IMR-90 (cell line): ENCODE results near the gene KRTAP6-3. TPM values are rescaled to one million over a fixed set of nuclear protein-coding genes. Genes with fewer than 3 reads are reported as not detected.

Source experiments
- ATAC-seq: fragments of 200-7000 bp; cut with Tn5 transposase; 2 replicates; pipeline ENCODE4 v1.9.1; 2020; ENCODE audit warnings: low read depth, mild to moderate bottlenecking, moderate library complexity
- BruUV-seq: library from RNA; stranded (reverse); fragments of 400-500 nt; replicated peaks from 2 replicates; lab custom pipeline; 2021; lab: Mats Ljungman, UMichigan
- CTCF ChIA-PET: fragments of 300-600 bp; formaldehyde crosslinking; extraction: SDS; loops from one replicate; lab custom pipeline; 2021; ENCODE audit warnings: antibody characterized with exemption; lab: Yijun Ruan, JAX
- POLR2A ChIA-PET: fragments of 300-600 bp; sonication (Branson Sonifier 250); formaldehyde crosslinking; loops from one replicate; lab custom pipeline; 2022; ENCODE audit warnings: antibody characterized with exemption; ENCODE audit not compliant: unreplicated experiment; lab: Charles Lee
- DNase-seq: peaks from one replicate; pipeline ENCODE4 v3.0.0; 2013
- H2AFZ ChIP-seq: replicated peaks from 2 replicates; pipeline ENCODE3; 2013; ENCODE audit warnings: low read length, mild to moderate bottlenecking; ENCODE audit not compliant: poor library complexity
- H2AK5ac ChIP-seq: 2 replicates; pipeline ENCODE4 v1.6.1; 2013; ENCODE audit warnings: low read depth, low read length, inconsistent platforms
- H2AK9ac ChIP-seq: replicated peaks from 2 replicates; pipeline ENCODE3; 2013; ENCODE audit warnings: mild to moderate bottlenecking, low read depth, low read length, moderate library complexity; ENCODE audit not compliant: poor library complexity
- H2BK120ac ChIP-seq: 2 replicates; pipeline ENCODE4 v1.6.1; 2013; ENCODE audit warnings: low read depth, low read length, inconsistent platforms
- H2BK15ac ChIP-seq: 3 replicates; pipeline ENCODE4 v1.6.1; 2013; ENCODE audit warnings: low read depth, low read length, inconsistent platforms
- H2BK20ac ChIP-seq: 2 replicates; pipeline ENCODE4 v1.6.1; 2013; ENCODE audit warnings: low read depth, mild to moderate bottlenecking, inconsistent platforms, low read length, moderate library complexity
- H2BK5ac ChIP-seq: 2 replicates; pipeline ENCODE4 v1.6.1; 2013; ENCODE audit warnings: mild to moderate bottlenecking, low read depth, low read length, inconsistent platforms; ENCODE audit not compliant: poor library complexity, severe bottlenecking
- H3K14ac ChIP-seq: replicated peaks from 2 replicates; pipeline ENCODE4 v1.6.1; 2013; ENCODE audit warnings: low read depth, low read length, inconsistent platforms
- H3K18ac ChIP-seq: 2 replicates; pipeline ENCODE4 v1.6.1; 2013; ENCODE audit warnings: low read depth, low read length, control low read depth
- H3K23ac ChIP-seq: 2 replicates; pipeline ENCODE4 v1.6.1; 2013; ENCODE audit warnings: low read depth, low read length, inconsistent platforms
- H3K27ac ChIP-seq: 2 replicates; pipeline ENCODE4 v1.5.1; 2013; ENCODE audit warnings: mild to moderate bottlenecking, control low read depth, low read length; ENCODE audit not compliant: insufficient read depth
- H3K27me3 ChIP-seq: 2 replicates; pipeline ENCODE4 v1.6.1; 2013; ENCODE audit warnings: low read length; ENCODE audit not compliant: control insufficient read depth, insufficient read depth
- H3K36me3 ChIP-seq: 2 replicates; pipeline ENCODE4 v1.6.1; 2013; ENCODE audit warnings: low read length, mixed read lengths; ENCODE audit not compliant: control insufficient read depth, insufficient read depth
- H3K4ac ChIP-seq: 2 replicates; pipeline ENCODE4 v1.6.1; 2013; ENCODE audit warnings: low read depth, low read length, inconsistent platforms
- H3K4me1 ChIP-seq: 2 replicates; pipeline ENCODE4 v1.6.1; 2013; ENCODE audit warnings: low read length, mixed read lengths; ENCODE audit not compliant: control insufficient read depth, insufficient read depth
- H3K4me2 ChIP-seq: 2 replicates; pipeline ENCODE4 v1.6.1; 2013; ENCODE audit warnings: low read depth, mild to moderate bottlenecking, control low read depth, low read length, moderate library complexity
- H3K4me3 ChIP-seq: 2 replicates; pipeline ENCODE4 v1.5.1; 2013; ENCODE audit warnings: low read depth, mild to moderate bottlenecking, control low read depth, low read length, moderate library complexity; ENCODE audit not compliant: insufficient read depth
- H3K56ac ChIP-seq: 2 replicates; pipeline ENCODE4 v1.6.1; 2013; ENCODE audit warnings: low read length, inconsistent platforms; ENCODE audit not compliant: insufficient read depth; ENCODE audit errors: extremely low read depth
- H3K79me1 ChIP-seq, 2 experiments: 2 replicates each; pipeline ENCODE4 v1.6.1; 2013; ENCODE audit warnings: low read length in 2 of 2, inconsistent platforms in 1 of 2, low read depth in 1 of 2
- H3K9ac ChIP-seq: 2 replicates; pipeline ENCODE4 v1.6.1; 2013; ENCODE audit warnings: low read depth, low read length, control low read depth
- H3K9me1 ChIP-seq: 2 replicates; pipeline ENCODE4 v1.6.1; 2013; ENCODE audit warnings: low read length, inconsistent platforms; ENCODE audit not compliant: insufficient read depth
- H3K9me3 ChIP-seq: 2 replicates; pipeline ENCODE4 v1.6.1; 2013; ENCODE audit warnings: low read length; ENCODE audit not compliant: control insufficient read depth, insufficient read depth
- H4K20me1 ChIP-seq: 2 replicates; pipeline ENCODE4 v1.6.1; 2013; ENCODE audit warnings: low read length, inconsistent platforms; ENCODE audit not compliant: insufficient read depth
- H4K5ac ChIP-seq: 2 replicates; pipeline ENCODE4 v1.6.1; 2013; ENCODE audit warnings: mild to moderate bottlenecking, low read depth, low read length, control low read depth
- H4K8ac ChIP-seq, 2 experiments: 2 replicates each; pipeline ENCODE4 v1.6.1; 2013; ENCODE audit warnings: low read depth in 2 of 2, low read length in 2 of 2, control low read depth in 1 of 2, inconsistent platforms in 1 of 2
- H4K91ac ChIP-seq: 2 replicates; pipeline ENCODE4 v1.6.1; 2013; ENCODE audit warnings: low read depth, low read length, inconsistent platforms; ENCODE audit not compliant: insufficient read depth
- BHLHE40 ChIP-seq: fragments of 150-350 bp; IDR thresholded peaks from 2 replicates; pipeline ENCODE4 v1.6.1; 2016; ENCODE audit warnings: mild to moderate bottlenecking, low read depth, low read length
- CEBPB ChIP-seq: IDR thresholded peaks from 2 replicates; pipeline ENCODE4 v1.6.1; 2012; ENCODE audit warnings: low read depth, low read length, improper control_type of control experiment
- CTCF ChIP-seq: conservative IDR thresholded peaks from 2 replicates; pipeline ENCODE4 v1.5.1; 2012; ENCODE audit warnings: mild to moderate bottlenecking, low read depth, low read length, improper control_type of control experiment
- ELK1 ChIP-seq: fragments of 150-350 bp; IDR thresholded peaks from 2 replicates; pipeline ENCODE4 v1.6.1; 2016; ENCODE audit warnings: low read depth, mild to moderate bottlenecking, low read length, moderate library complexity, borderline replicate concordance
- FOS ChIP-seq: fragments of 150-350 bp; IDR thresholded peaks from 2 replicates; pipeline ENCODE4 v1.6.1; 2016; ENCODE audit warnings: low read depth, low read length
- MAFK ChIP-seq: IDR thresholded peaks from 2 replicates; pipeline ENCODE4 v1.6.1; 2012; ENCODE audit warnings: low read depth, low read length, improper control_type of control experiment
- MAZ ChIP-seq: IDR thresholded peaks from 2 replicates; pipeline ENCODE4 v1.6.1; 2012; ENCODE audit warnings: low read depth, mild to moderate bottlenecking, low read length, improper control_type of control experiment, moderate library complexity, borderline replicate concordance
- MXI1 ChIP-seq: IDR thresholded peaks from 2 replicates; pipeline ENCODE4 v1.6.1; 2012; ENCODE audit warnings: low read depth, mild to moderate bottlenecking, low read length, moderate library complexity, borderline replicate concordance
- NFE2L2 ChIP-seq: fragments of 150-350 bp; IDR thresholded peaks from 2 replicates; pipeline ENCODE4 v1.6.1; 2016; ENCODE audit warnings: low read depth, mild to moderate bottlenecking, low read length
- POLR2A ChIP-seq: IDR thresholded peaks from 2 replicates; pipeline ENCODE4 v1.6.1; 2012; ENCODE audit warnings: mild to moderate bottlenecking, low read depth, low read length
- RAD21 ChIP-seq: IDR thresholded peaks from 2 replicates; pipeline ENCODE4 v1.6.1; 2012; ENCODE audit warnings: low read length, improper control_type of control experiment
- RCOR1 ChIP-seq: IDR thresholded peaks from 2 replicates; pipeline ENCODE4 v1.6.1; 2012; ENCODE audit warnings: mild to moderate bottlenecking, low read length, improper control_type of control experiment; ENCODE audit not compliant: insufficient replicate concordance
- SMC3 ChIP-seq: fragments of 150-350 bp; IDR thresholded peaks from 2 replicates; pipeline ENCODE4 v1.6.1; 2016; ENCODE audit warnings: low read depth, mild to moderate bottlenecking, antibody characterized with exemption, low read length, moderate library complexity
- USF2 ChIP-seq: fragments of 150-350 bp; IDR thresholded peaks from 2 replicates; pipeline ENCODE4 v1.6.1; 2017; ENCODE audit warnings: mild to moderate bottlenecking, antibody characterized with exemption, low read length, low read depth
- WGBS, 2 experiments: methylation state at CpG; one replicate each; pipeline versions ENCODE4 v1.1.5 to v1.1.7; 2013; ENCODE audit warnings: missing lambda C conversion rate in 2 of 2; ENCODE audit not compliant: insufficient read length in 1 of 2; ENCODE audit errors: extremely low coverage in 2 of 2; 5-methylcytosine and 5-hydroxymethylcytosine counted together
- dilution Hi-C: fragments of 300-500 bp; cut with HindIII; formaldehyde crosslinking; loops from one replicate; pipeline ENCODE4 v1.14.3; 2018; ENCODE audit warnings: low sequenced_read_pairs; ENCODE audit not compliant: unreplicated experiment
- in situ Hi-C: fragments of 300-500 bp; cut with MboI; formaldehyde crosslinking; loops from 3 replicates; pipeline ENCODE4 v1.14.3; 2019; ENCODE audit warnings: low sequenced_read_pairs, inconsistent platforms, mixed read lengths
- intact Hi-C: fragments of 100-400 bp; cut with micrococcal nuclease; formaldehyde crosslinking; loops from 2 replicates; pipeline ENCODE4 v1.10.0; 2022
- polyA plus RNA-seq, 3 experiments: library from polyadenylated mRNA; depleted of rRNA; stranded (reverse); fragments of >200 nt; gene quantifications; 2 replicates each; pipeline ENCODE4 v1.2.3, GENCODE V29; 2012; ENCODE audit warnings: low replicate concordance in 1 of 3
- total RNA-seq: library from RNA; depleted of rRNA; stranded (reverse); fragments of >200 nt; gene quantifications from 2 replicates; pipeline ENCODE4 v1.2.3, GENCODE V29; 2012

The KRTAP6-3 gene
- total and polyA plus RNA-seq, 2 of the 4 experiments (the other 2 are of a cell fraction): not detected

GRCh38 chr21:30579346-30579745 lies 12.9 kb upstream of the KRTAP6-3 start:
- no peak for DNase-seq
- BruUV-seq: no TSS peak
- no CpG with 5 or more reads among the region's 1 CpG for WGBS, 2 experiments
- intact Hi-C loops (no loop called here), in situ Hi-C loops (no loop called here), dilution Hi-C loops (no loop called here)
- Histone ChIP-seq H2BK5ac (no peak overlapping the region), H3K4me1 (no peaks in the 10 kb centered on the region), H4K8ac (no peak overlapping the region), H3K9ac (no peak overlapping the region), H2AFZ (no peak overlapping the region), H4K5ac (no peak overlapping the region), H3K27ac (no peak overlapping the region), H3K4me2 (no peak overlapping the region), H3K18ac (no peak overlapping the region), H3K14ac (no peak overlapping the region), H3K9me3 (peaks cover 4% of the 10 kb centered on the region), H3K36me3 (no peaks in the 10 kb centered on the region), H3K56ac (no peak overlapping the region), H3K23ac (no peak overlapping the region), H3K9me1 (no peaks in the 10 kb centered on the region), H2AK5ac (no peak overlapping the region), H2AK9ac (no peak overlapping the region), H4K91ac (no peak overlapping the region), H2BK20ac (no peak overlapping the region), H3K27me3 (no peaks in the 10 kb centered on the region), H4K20me1 (no peaks in the 10 kb centered on the region), H3K4me3 (no peak overlapping the region), H3K4ac (no peak overlapping the region), H2BK15ac (no peak overlapping the region), H2BK120ac (no peak overlapping the region), H3K79me1 (no peaks in the 10 kb centered on the region)
- POLR2A ChIA-PET: no interaction called here
- ATAC-seq: no peak
- CTCF ChIA-PET: no interaction called here
- TF ChIP-seq RAD21 (no peak), CEBPB (no peak), CTCF (no peak), POLR2A (no peak), SMC3 (no peak), FOS (no peak), USF2 (no peak), MAZ (no peak), ELK1 (no peak), NFE2L2 (no peak), RCOR1 (no peak), MXI1 (no peak), BHLHE40 (no peak), MAFK (no peak)
